ENCODE data around the gene RIT1.

DNA sequence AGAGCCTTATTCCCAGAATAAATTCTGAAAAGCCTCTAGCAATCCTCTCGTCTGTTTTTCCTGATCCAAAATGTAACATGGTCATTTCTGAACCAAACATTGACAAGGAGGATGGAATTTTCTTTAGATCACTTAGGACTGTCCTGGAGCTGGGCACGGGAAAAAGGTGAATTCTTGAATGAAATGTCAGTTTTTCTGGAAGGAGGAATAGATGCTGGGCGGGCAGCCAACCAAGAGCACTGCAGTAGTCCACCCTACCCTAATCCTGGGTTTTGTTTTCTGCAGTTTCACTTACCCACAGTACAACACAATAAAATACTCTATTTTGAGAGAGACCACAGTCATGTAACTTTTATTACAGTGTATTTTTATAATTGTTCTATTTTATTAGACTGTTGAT lies 20.9 kb downstream of the RIT1 start:
- TF ChIP-seq POLR2A (IDR thresholded peaks at IDR 0.05): no peak
- TF ChIP-seq, protein P1, sequence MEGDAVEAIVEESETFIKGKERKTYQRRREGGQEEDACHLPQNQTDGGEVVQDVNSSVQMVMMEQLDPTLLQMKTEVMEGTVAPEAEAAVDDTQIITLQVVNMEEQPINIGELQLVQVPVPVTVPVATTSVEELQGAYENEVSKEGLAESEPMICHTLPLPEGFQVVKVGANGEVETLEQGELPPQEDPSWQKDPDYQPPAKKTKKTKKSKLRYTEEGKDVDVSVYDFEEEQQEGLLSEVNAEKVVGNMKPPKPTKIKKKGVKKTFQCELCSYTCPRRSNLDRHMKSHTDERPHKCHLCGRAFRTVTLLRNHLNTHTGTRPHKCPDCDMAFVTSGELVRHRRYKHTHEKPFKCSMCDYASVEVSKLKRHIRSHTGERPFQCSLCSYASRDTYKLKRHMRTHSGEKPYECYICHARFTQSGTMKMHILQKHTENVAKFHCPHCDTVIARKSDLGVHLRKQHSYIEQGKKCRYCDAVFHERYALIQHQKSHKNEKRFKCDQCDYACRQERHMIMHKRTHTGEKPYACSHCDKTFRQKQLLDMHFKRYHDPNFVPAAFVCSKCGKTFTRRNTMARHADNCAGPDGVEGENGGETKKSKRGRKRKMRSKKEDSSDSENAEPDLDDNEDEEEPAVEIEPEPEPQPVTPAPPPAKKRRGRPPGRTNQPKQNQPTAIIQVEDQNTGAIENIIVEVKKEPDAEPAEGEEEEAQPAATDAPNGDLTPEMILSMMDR (IDR thresholded peaks at IDR 0.05): no peak
